GM19035 (cell line): Measurements from ENCODE around the gene ZNF326.

ENCODE experiments used
- ATAC-seq: cut with Tn5 transposase; IDR thresholded peaks from one replicate; pipeline ENCODE4 v1.9.1; 2021; ENCODE audit not compliant: unreplicated experiment

ZNF326 gene

GRCh38 chr1:90067194-90067931, 72.5 kb downstream of the ZNF326 start:
- ATAC-seq, result no peak

- ATAC-seq, result no peak
Measured at GRCh38 chr1:90068611-90069280, 73.8 kb downstream of the ZNF326 start.

DNA sequence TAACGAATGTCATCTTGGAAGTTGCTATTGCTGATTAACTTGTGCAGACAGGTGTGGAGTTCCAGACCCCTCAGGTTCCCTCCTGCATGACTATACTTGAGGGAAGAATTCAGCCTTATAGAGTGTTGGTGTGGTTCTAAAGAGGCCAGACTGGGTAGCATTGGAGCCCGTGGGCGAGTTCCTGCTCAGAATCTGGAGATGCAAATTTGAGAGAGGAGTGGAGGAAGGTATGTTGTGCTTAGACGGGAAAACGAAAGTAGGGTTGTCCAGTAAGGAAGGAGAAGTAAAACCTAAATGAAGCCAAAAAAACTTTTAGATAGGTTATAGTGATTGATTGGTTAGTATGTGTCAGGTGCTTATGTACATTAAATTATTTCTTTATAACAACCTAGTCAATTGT, 79.2 kb downstream of the ZNF326 start:
- ATAC-seq, result no peak

DNA sequence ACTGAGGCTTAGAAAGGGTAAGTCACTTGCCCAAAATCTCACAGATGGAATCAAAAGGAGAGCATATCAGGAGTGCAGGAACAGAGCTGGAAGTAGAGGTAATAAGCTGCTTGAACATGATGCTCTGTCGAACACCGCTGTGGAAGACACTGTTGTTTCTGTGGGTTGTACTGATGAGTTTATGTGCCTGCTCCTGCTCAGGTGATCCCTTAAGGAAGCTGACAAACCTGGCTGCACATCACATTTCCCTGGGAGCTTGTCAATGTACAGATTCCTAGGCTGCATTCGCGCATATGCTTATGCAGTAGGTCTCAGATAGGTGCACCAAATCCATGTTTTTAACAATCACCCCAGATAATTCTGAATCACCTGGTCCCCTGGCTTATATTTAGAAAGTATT, 79.7 kb downstream of the ZNF326 start:
- ATAC-seq, result no peak

GRCh38 chr1:90074970-90075391, 80.1 kb downstream of the ZNF326 start:
- ATAC-seq, result no peak

- ATAC-seq, result no peak
Measured at GRCh38 chr1:90083995-90084394, 89.1 kb downstream of the ZNF326 start.
